Measurements from ENCODE around the gene ZC3H4.

Gene ZC3H4

DNA sequence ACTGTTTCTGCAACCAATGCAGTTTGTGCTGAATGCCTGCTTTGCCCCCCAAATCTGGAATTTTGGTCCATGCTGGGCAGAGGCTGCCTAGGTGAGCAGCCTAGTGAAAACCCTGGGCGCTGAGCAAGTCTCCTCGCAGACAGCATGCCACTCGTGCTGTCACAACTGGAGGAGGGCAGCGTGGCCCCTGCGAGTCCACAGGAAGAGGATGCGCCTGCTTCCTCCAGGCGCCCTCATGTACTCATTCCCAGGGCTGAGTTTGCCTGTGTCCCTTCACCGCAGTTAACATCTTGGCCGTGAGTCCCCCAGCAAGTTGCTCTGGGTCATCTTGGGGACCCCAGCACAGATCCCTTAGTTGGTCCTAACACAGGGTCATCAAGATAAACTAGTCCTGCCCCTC lies 39.0 kb downstream of the ZC3H4 start:
- Histone ChIP-seq H3K27me3 (ENCODE audit: control insufficient read depth, insufficient read depth, low read length) (no peaks in the 10 kb centered on the region), H3K27ac (ENCODE audit: low read length) (no peak overlapping the region), H3K4me3 (ENCODE audit: low read length) (no peak overlapping the region), H3K4me1 (ENCODE audit: control insufficient read depth, low read depth, low read length) (no peaks in the 10 kb centered on the region), H3K36me3 (ENCODE audit: control insufficient read depth, low read depth, low read length) (peaks cover 58% of the 10 kb centered on the region), H3K9ac (ENCODE audit: low read length) (no peak overlapping the region), H3K9me3 (ENCODE audit: control insufficient read depth, low read depth, low read length) (no peaks in the 10 kb centered on the region)

DNA sequence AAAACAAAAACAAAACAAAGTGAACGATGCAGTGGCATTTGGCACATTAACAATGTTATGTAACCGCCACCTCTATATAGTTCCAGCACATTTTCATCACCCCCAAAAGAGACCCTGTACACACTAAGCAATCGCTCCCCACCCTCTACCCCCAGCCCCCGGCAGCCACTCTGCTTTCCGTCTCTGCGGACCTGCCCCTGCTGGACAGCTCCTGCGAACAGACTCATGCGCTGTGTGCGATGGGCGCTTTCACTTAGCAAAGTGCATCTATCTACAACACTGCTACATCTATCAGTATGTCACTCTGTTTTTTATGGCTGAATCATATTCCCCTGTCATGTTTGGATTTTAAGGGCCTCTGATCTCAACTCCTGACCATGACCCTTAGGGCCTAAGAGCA lies 40.0 kb downstream of the ZC3H4 start:
- H3K27me3 ChIP-seq (ENCODE audit: control insufficient read depth, insufficient read depth, low read length), result no peaks in the 10 kb centered on the region
- no peak overlapping the region for H3K9ac ChIP-seq (ENCODE audit: low read length)
- no peak overlapping the region for H3K27ac ChIP-seq (ENCODE audit: low read length)
- H3K9me3 ChIP-seq (ENCODE audit: control insufficient read depth, low read depth, low read length), result no peaks in the 10 kb centered on the region
- no peaks in the 10 kb centered on the region for H3K4me1 ChIP-seq (ENCODE audit: control insufficient read depth, low read depth, low read length)
- no peak overlapping the region for H3K4me3 ChIP-seq (ENCODE audit: low read length)
- peaks cover 59% of the 10 kb centered on the region for H3K36me3 ChIP-seq (ENCODE audit: control insufficient read depth, low read depth, low read length)

DNA sequence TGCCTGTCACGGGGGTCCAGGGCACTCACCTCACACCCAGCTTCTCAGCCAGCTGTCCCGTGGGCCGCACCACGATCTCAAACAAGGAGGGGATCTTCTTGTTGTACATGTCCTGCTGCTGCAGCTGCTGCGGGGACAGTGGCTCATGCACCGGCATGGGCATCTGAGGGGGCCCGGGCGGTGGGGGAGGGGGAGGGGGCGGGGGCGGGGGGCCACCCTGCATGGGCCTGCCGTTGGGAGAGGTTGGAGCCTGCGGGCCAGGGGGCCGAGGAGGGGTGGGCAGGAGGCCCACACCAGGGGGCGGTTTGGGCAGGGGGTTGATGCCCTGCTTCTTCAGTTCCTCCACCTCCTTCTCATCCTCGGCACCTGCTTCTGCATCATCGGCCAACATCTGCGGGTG lies 41.3 kb downstream of the ZC3H4 start:
- Histone ChIP-seq H3K27me3 (ENCODE audit: control insufficient read depth, insufficient read depth, low read length) (no peaks in the 10 kb centered on the region), H3K27ac (ENCODE audit: low read length) (no peak overlapping the region), H3K36me3 (ENCODE audit: control insufficient read depth, low read depth, low read length) (peaks cover 67% of the 10 kb centered on the region), H3K9ac (ENCODE audit: low read length) (no peak overlapping the region), H3K9me3 (ENCODE audit: control insufficient read depth, low read depth, low read length) (no peaks in the 10 kb centered on the region), H3K4me1 (ENCODE audit: control insufficient read depth, low read depth, low read length) (no peaks in the 10 kb centered on the region), H3K4me3 (ENCODE audit: low read length) (no peak overlapping the region)

DNA sequence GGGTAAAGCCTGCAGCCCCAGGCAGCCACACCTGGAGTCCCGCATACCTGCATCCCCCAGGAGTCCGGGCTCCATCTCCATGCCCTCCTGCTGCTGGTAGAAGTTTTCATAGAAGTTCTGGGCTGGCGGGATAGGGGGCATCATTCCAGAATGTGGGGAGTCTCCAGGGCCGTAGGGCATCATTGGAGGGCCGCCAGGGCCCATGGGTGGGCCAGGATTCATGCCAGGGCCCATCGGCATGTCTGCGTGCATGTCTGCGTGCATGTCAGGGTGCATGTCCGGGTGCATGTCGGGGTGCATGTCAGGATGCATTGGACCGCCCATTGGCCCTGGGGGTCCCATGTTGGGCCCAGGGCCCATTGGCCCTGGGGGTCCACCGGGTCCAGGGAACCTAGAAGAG lies 41.8 kb downstream of the ZC3H4 start:
- Histone ChIP-seq H3K4me3 (ENCODE audit: low read length) (no peak overlapping the region), H3K36me3 (ENCODE audit: control insufficient read depth, low read depth, low read length) (peaks cover 69% of the 10 kb centered on the region), H3K4me1 (ENCODE audit: control insufficient read depth, low read depth, low read length) (no peaks in the 10 kb centered on the region), H3K9ac (ENCODE audit: low read length) (no peak overlapping the region), H3K9me3 (ENCODE audit: control insufficient read depth, low read depth, low read length) (no peaks in the 10 kb centered on the region), H3K27ac (ENCODE audit: low read length) (no peak overlapping the region), H3K27me3 (ENCODE audit: control insufficient read depth, insufficient read depth, low read length) (no peaks in the 10 kb centered on the region)

DNA sequence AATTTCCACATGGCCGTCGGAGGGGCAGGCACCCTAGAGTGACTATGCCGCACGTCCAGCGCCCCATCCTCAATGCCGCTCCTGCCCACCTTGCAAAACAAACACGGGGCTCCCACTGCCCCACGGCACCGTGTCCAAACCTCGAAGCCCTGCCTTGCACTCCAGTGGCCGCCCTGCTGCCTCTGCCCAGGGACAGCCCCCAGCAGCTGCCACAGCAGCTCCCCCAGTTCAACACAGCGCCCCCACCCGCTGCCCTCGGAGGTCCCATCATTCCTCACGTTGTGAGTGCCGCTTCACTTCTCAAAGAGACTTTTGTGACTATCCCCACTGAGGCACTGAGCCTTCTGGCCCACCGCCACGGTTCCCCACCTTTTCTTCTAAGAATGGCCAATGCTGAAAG lies 42.8 kb downstream of the ZC3H4 start:
- no peaks in the 10 kb centered on the region for H3K27me3 ChIP-seq (ENCODE audit: control insufficient read depth, insufficient read depth, low read length)
- no peak overlapping the region for H3K27ac ChIP-seq (ENCODE audit: low read length)
- H3K36me3 ChIP-seq (ENCODE audit: control insufficient read depth, low read depth, low read length), result peaks cover 68% of the 10 kb centered on the region
- no peaks in the 10 kb centered on the region for H3K9me3 ChIP-seq (ENCODE audit: control insufficient read depth, low read depth, low read length)
- no peak overlapping the region for H3K4me3 ChIP-seq (ENCODE audit: low read length)
- no peaks in the 10 kb centered on the region for H3K4me1 ChIP-seq (ENCODE audit: control insufficient read depth, low read depth, low read length)
- no peak overlapping the region for H3K9ac ChIP-seq (ENCODE audit: low read length)

DNA sequence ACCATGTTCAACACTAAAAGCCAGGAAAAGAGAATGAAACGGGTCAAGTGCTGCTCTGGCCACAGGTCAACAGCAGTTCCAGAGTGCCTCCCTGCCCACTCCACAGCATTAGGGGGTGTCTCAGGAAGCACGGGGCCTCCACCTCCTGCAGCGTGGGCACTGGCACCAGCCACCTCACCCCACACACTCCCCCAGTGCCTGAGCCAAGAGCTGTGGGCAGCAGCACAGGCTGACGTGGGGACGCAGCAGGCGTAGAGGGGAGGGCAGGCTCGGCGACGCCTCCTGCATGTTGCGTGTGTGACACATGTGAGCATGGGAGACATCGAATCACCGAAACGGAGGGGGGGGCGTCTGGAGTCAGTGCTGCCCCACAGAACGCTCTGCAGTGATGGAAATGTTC lies 43.8 kb downstream of the ZC3H4 start:
- H3K27me3 ChIP-seq (ENCODE audit: control insufficient read depth, insufficient read depth, low read length), result no peaks in the 10 kb centered on the region
- no peak overlapping the region for H3K27ac ChIP-seq (ENCODE audit: low read length)
- peaks cover 68% of the 10 kb centered on the region for H3K36me3 ChIP-seq (ENCODE audit: control insufficient read depth, low read depth, low read length)
- no peak overlapping the region for H3K4me3 ChIP-seq (ENCODE audit: low read length)
- H3K4me1 ChIP-seq (ENCODE audit: control insufficient read depth, low read depth, low read length), result no peaks in the 10 kb centered on the region
- H3K9me3 ChIP-seq (ENCODE audit: control insufficient read depth, low read depth, low read length), result no peaks in the 10 kb centered on the region
- H3K9ac ChIP-seq (ENCODE audit: low read length), result no peak overlapping the region

DNA sequence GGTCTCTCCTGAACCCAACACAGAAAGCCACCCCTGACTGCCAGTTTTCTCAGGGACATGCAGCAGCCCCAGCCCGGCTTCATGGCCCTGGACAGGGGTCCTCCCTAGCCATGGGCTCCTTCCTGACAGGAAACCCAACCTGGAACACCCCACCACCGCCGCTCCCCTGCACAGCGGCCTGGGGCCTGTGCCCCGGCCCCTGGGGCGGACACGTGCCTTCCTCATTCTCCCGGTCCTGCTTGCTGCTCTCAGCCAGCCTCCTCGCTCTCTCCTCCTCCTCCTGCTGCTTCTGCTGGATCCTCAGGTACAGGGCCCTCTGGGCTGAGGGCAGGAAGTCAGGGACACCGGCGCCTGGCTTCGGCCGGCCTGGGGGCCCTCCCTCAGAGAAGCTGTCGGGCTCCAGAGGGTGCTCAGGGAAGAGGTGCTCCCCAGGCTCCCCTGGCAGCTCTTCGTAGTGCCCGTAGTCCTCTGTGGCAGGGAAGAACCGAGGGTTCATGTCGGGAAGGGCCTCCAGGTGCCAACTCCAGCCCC lies 44.6 kb downstream of the ZC3H4 start:
- H3K9me3 ChIP-seq (ENCODE audit: control insufficient read depth, low read depth, low read length), result no peaks in the 10 kb centered on the region
- no peaks in the 10 kb centered on the region for H3K27me3 ChIP-seq (ENCODE audit: control insufficient read depth, insufficient read depth, low read length)
- peaks cover 62% of the 10 kb centered on the region for H3K36me3 ChIP-seq (ENCODE audit: control insufficient read depth, low read depth, low read length)
- H3K4me1 ChIP-seq (ENCODE audit: control insufficient read depth, low read depth, low read length), result no peaks in the 10 kb centered on the region
- H3K27ac ChIP-seq (ENCODE audit: low read length), result no peak overlapping the region
- H3K9ac ChIP-seq (ENCODE audit: low read length), result no peak overlapping the region
- no peak overlapping the region for H3K4me3 ChIP-seq (ENCODE audit: low read length)

DNA sequence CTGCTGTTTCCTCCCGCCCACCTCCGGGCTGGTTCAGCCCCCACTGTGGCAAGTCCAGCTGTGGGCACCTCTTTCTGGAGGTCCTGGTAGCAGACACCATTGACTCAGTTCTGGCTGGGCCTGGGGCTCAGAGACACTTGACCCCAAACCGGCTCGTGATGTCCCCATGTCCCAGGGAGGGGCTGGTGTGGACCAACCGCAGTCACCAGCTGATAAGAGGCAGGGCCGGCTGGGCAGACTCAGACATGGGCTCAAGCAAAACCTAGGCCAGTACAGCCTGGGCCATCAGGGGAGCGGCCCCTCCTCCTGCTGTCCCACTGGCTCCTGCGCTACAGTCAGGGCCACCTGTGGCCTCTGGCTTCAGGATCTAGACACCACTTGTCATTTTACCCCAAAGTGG lies 45.3 kb downstream of the ZC3H4 start:
- Histone ChIP-seq H3K9ac (ENCODE audit: low read length) (no peak overlapping the region), H3K9me3 (ENCODE audit: control insufficient read depth, low read depth, low read length) (no peaks in the 10 kb centered on the region), H3K27me3 (ENCODE audit: control insufficient read depth, insufficient read depth, low read length) (no peaks in the 10 kb centered on the region), H3K4me1 (ENCODE audit: control insufficient read depth, low read depth, low read length) (no peaks in the 10 kb centered on the region), H3K27ac (ENCODE audit: low read length) (no peak overlapping the region), H3K36me3 (ENCODE audit: control insufficient read depth, low read depth, low read length) (peaks cover 62% of the 10 kb centered on the region), H3K4me3 (ENCODE audit: low read length) (no peak overlapping the region)

DNA sequence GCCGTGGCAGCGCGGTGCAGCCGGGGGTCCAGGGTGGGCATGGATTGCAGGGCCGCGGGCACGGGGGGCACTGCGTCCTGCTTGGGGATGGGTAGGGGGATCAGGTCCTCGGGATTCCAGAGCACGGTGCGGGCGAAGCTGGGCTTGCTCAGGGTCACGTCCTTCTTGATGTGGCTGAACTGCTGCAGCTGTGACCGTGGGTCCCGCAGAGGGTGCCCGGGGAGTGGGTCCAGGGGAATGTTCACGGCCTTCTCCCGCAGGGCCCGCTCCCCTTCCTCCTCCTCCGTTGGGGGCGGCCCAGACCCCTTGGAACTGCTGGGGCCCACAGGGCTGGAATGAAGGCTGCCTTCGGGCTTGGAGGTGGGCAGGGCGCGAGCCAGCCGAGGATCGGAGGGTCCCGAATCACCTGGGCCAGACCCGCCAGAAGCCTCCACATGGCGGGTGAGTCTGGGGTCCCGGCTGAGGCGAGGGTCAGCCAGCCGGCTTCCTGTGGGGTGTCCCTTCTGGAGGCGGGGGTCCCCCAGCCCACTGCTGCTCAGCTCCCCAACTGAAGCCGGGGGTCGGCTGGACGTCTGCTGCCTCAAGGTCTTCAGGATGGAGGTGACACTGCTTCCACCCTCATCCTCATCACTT lies 46.2 kb downstream of the ZC3H4 start:
- Histone ChIP-seq H3K4me3 (ENCODE audit: low read length) (no peak overlapping the region), H3K9me3 (ENCODE audit: control insufficient read depth, low read depth, low read length) (no peaks in the 10 kb centered on the region), H3K36me3 (ENCODE audit: control insufficient read depth, low read depth, low read length) (peaks cover 57% of the 10 kb centered on the region), H3K4me1 (ENCODE audit: control insufficient read depth, low read depth, low read length) (no peaks in the 10 kb centered on the region), H3K9ac (ENCODE audit: low read length) (no peak overlapping the region), H3K27ac (ENCODE audit: low read length) (no peak overlapping the region), H3K27me3 (ENCODE audit: control insufficient read depth, insufficient read depth, low read length) (no peaks in the 10 kb centered on the region)

DNA sequence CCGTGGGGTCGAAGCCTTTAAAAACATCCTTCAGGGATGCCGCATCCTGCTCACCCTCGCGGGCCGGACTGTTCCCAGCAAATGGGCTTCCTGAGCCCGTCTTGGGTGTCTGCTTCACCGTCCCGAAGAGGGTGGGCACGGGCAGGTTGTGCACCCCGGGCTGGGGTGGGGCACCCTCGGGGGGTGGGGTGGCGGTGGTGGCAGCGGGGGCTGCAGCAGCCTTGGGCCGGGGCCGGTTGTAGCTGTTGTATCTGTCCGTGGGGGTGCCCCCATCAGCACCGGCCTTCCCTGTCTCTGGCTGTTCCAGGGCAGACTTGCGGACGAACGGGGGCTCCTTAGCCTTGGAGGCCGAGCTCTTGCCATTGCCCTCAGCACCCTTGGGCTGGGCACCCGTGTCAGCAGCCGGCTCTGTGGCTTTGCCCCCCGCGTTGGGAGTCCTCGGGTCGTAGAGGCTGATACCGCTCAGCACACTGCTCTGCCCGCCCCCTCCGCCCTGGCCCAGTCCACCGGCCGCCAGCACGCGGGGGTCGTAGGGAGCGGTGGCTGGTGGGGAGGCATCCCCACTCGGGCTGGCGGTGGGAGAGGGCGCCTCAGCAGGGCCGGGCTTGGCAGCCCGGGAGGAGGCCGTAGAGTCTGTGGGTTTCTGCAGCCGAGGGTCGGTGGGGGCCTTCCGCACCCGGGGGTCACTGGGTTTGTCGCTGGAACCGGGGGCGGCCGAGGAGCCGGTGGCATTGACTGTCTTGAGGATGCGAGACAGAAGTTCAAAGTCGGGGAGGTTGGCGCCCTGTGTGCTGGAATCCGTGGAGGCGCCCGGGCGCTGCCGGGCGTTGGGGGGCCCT lies 47.0 kb downstream of the ZC3H4 start:
- H3K9me3 ChIP-seq (ENCODE audit: control insufficient read depth, low read depth, low read length), result no peaks in the 10 kb centered on the region
- peaks cover 51% of the 10 kb centered on the region for H3K36me3 ChIP-seq (ENCODE audit: control insufficient read depth, low read depth, low read length)
- no peaks in the 10 kb centered on the region for H3K27me3 ChIP-seq (ENCODE audit: control insufficient read depth, insufficient read depth, low read length)
- H3K4me3 ChIP-seq (ENCODE audit: low read length), result no peak overlapping the region
- H3K9ac ChIP-seq (ENCODE audit: low read length), result no peak overlapping the region
- no peak overlapping the region for H3K27ac ChIP-seq (ENCODE audit: low read length)
- no peaks in the 10 kb centered on the region for H3K4me1 ChIP-seq (ENCODE audit: control insufficient read depth, low read depth, low read length)

DNA sequence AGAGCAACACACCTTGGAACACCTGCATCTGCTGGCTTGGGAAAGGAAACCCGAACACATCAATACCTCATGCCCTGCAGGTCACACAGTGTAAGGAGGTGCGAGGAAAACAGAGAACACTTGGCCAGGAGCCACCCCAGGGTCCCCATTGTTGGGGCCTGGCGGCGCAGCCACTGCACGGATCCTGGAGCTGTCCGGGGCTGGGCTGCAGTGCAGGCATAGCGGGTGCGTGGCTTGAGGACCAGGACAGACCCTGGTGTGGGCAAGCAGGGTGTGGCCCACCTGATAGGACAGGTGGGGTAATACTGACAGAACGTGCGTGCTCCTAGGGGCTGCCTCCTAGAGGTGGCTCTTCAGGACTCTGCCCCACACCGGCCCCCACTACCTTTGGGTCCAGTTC lies 48.3 kb downstream of the ZC3H4 start:
- no peaks in the 10 kb centered on the region for H3K4me1 ChIP-seq (ENCODE audit: control insufficient read depth, low read depth, low read length)
- no peaks in the 10 kb centered on the region for H3K27me3 ChIP-seq (ENCODE audit: control insufficient read depth, insufficient read depth, low read length)
- no peak overlapping the region for H3K4me3 ChIP-seq (ENCODE audit: low read length)
- H3K9me3 ChIP-seq (ENCODE audit: control insufficient read depth, low read depth, low read length), result no peaks in the 10 kb centered on the region
- no peak overlapping the region for H3K9ac ChIP-seq (ENCODE audit: low read length)
- peaks cover 40% of the 10 kb centered on the region for H3K36me3 ChIP-seq (ENCODE audit: control insufficient read depth, low read depth, low read length)
- H3K27ac ChIP-seq (ENCODE audit: low read length), result no peak overlapping the region

DNA sequence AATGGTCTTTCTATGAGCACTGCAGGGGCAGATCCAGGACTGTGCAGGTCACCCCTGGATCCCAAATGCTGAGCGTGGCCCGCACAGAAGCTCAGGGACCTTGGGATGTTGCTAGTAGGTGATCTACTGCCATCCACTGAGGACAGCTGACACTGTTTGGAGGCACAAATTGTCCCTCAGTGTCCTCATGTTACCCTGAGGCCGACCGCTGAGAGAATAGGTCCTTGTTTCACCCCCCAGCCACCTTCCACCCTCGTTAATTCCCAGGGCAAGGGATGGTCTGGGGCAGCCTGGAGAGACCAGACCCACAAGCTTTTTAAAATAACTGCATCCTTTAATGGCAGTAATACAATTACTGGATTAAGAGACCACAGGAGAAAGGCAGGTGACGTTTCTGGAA lies 49.7 kb downstream of the ZC3H4 start:
- Histone ChIP-seq H3K4me3 (ENCODE audit: low read length) (no peak overlapping the region), H3K36me3 (ENCODE audit: control insufficient read depth, low read depth, low read length) (peaks cover 37% of the 10 kb centered on the region), H3K4me1 (ENCODE audit: control insufficient read depth, low read depth, low read length) (no peaks in the 10 kb centered on the region), H3K27me3 (ENCODE audit: control insufficient read depth, insufficient read depth, low read length) (no peaks in the 10 kb centered on the region), H3K9me3 (ENCODE audit: control insufficient read depth, low read depth, low read length) (no peaks in the 10 kb centered on the region), H3K27ac (ENCODE audit: low read length) (no peak overlapping the region), H3K9ac (ENCODE audit: low read length) (no peak overlapping the region)

Measured in iPS-18a (cell line).